Skeletal muscle cell (primary cell): ENCODE results near the gene SIGLEC5.

Experiments used
- DNase-seq: peaks from one replicate; pipeline ENCODE4 v3.0.0-alpha.2; 2010; ENCODE audit warnings: low read depth
- H3K4me3 ChIP-seq: 2 replicates; pipeline ENCODE4 v1.5.1; 2011; ENCODE audit warnings: low read depth, mild to moderate bottlenecking, control low read depth, low read length, moderate library complexity

SIGLEC5 gene

DNA sequence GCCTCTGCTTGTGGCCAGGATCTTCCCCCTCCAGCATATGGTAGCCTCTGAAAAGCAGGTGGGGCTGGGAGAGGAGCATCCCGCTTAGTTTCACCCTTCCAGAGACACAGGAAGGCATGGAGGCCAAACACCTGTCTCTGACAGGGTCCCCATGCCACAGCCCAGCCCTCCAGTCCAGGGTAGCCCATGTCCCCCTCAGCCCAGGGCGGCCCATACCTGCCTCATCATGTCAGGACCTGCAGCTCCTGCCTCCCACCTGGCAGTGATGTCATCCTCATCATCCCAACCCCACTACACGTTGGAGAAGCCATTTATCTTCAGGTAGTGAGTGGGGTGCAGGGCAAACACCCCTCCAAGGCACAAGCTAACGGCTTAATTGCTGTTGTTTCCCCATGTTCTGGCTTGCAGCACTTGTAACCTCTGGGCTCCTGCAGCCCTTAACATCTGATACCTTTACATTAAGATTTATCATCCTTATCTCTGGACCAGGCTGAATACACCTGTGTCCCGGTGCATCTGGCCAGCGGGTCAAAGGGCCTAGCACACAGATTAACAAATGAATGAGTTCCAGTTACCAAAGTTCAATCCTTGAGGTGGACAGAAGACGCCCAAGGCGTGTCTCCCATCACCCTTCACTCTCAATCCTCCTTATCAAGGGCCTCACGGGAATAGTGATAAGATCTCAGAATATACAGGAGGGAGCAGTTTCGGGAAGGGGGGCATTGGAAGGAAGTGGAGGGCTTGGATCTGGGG, 36.9 kb downstream of the SIGLEC5 start:
- H3K4me3 ChIP-seq, result peak overlapping the region; percentile 86
- DNase-seq, result no peak

DNA sequence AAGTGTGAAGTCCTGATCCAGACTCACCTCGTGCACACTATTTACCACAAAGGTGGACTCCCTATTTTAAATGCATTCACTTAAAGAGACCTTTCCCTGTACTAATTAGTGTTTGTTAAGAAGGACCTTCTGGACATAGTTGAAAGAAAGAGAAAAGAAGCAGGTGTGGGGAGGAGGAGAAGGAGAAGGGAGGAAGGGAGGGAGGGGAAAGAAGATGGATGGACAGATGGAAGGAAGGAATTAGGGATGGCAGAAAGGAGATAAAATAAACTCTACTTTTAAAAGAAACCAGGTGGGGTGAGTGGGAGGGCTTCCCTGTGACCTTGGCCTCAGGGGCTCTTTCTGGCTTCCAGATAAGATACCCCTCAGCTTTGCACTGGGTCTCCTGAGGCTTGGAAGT, 37.7 kb downstream of the SIGLEC5 start:
- no peak for DNase-seq
- H3K4me3 ChIP-seq, result no peak overlapping the region

DNA sequence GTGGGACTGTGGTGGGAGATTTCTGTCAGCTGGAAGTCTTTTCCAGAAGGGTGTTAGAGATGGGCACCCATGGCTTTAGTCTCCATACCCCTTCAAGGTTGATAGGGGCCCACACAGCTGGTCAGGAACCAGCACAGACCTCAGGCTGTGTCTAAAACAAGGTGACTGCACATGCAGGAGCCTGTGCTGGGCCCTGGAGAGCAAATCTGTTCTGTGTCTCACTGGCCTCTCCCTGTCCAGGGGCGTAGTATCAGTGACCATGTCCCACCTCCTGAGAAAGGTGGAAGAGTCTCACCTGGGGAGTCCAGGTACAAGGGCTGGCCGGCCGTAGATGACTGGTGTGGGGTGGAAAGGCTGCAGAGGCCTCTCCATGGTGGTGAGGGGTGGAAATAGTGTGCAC, 39.8 kb downstream of the SIGLEC5 start:
- DNase-seq, result no peak
- H3K4me3 ChIP-seq, result no peak overlapping the region

DNA sequence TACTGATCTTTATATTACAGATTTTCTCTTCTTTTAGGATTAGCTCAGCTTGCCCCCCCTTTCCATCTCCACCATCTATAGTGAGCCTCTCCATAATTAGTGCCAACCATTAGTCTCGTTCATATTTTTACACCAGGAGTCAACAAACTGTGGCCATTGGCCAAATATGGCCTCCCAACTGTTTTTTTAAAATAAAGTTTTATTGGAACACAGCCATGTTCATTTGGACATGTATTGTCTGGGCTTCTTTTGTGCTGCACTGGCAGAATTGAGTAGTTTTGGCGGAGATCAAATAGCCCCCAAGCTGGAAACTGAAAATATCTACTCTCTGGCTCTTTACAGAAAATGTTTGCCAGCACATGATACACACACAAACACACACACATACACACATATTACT, 40.7 kb downstream of the SIGLEC5 start:
- H3K4me3 ChIP-seq, result no peak overlapping the region
- no peak for DNase-seq

DNA sequence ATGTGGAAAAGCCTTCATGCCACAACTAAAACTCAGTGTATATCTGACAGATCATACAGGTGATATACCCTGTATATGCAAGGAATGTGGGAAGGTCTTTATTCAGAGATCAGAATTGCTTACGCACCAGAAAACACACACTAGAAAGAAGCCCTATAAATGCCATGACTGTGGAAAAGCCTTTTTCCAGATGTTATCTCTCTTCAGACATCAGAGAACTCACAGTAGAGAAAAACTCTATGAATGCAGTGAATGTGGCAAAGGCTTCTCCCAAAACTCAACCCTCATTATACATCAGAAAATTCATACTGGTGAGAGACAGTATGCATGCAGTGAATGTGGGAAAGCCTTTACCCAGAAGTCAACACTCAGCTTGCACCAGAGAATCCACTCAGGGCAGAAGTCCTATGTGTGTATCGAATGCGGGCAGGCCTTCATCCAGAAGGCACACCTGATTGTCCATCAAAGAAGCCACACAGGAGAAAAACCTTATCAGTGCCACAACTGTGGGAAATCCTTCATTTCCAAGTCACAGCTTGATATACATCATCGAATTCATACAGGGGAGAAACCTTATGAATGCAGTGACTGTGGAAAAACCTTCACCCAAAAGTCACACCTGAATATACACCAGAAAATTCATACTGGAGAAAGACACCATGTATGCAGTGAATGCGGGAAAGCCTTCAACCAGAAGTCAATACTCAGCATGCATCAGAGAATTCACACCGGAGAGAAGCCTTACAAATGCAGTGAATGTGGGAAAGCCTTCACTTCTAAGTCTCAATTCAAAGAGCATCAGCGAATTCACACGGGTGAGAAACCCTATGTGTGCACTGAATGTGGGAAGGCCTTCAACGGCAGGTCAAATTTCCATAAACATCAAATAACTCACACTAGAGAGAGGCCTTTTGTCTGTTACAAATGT, 42.7 kb downstream of the SIGLEC5 start:
- H3K4me3 ChIP-seq, result no peak overlapping the region
- DNase-seq, result no peak

DNA sequence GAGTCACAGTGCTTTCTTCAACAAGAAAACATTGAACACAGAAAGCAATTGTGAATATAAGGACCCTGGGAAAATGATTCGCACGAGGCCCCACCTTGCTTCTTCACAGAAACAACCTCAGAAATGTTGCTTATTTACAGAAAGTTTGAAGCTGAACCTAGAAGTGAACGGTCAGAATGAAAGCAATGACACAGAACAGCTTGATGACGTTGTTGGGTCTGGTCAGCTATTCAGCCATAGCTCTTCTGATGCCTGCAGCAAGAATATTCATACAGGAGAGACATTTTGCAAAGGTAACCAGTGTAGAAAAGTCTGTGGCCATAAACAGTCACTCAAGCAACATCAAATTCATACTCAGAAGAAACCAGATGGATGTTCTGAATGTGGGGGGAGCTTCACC, 43.4 kb downstream of the SIGLEC5 start:
- DNase-seq, result no peak
- H3K4me3 ChIP-seq, result no peak overlapping the region

DNA sequence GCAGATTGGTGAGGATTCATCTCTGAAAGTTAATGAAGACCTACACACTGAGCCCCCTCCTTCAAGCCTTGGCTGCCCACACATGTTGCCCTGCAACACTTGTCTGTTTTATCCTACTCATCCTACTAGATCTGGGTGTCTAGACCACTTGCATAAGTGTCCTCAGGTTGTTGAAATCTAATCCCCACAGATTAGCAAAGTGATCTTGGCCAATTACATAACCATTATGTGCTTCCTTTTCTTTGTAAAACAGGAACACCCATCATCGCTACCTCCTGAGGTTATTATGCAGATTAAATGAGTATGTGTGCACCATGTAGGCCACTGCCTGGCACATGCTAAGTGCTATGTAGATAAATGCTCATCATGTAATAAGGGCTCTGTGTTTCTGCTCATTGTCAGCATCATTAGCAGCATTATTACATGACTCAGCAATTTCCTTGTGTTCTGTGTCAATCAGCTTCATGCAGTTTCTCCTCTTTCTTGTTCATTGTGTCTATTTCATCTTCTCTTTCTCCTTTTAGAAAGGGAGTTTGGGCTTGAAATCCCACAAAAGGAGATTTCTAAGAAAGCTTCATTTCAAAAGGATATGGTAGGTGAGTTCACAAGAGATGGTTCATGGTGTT, 44.0 kb downstream of the SIGLEC5 start:
- no peak for DNase-seq
- H3K4me3 ChIP-seq, result no peak overlapping the region

DNA sequence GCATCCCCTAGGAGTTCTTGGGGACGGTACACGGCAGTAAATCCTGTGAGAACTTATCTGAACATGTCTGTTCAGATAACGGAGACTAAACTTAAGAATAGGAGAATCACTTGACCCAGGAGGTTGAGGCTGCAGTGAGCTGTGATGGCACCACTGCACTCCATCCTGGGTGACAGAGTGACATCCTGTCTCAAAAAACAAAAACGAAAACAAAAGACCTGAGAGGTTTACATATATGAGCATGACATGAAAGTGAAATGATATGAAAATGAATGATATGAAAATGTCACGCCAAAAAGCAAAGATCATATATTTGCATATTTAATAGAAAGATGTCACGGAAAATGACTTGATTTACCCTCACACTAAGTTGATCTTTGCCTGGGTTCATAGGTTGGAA, 53.4 kb downstream of the SIGLEC5 start:
- no peak for DNase-seq
- no peak overlapping the region for H3K4me3 ChIP-seq

DNA sequence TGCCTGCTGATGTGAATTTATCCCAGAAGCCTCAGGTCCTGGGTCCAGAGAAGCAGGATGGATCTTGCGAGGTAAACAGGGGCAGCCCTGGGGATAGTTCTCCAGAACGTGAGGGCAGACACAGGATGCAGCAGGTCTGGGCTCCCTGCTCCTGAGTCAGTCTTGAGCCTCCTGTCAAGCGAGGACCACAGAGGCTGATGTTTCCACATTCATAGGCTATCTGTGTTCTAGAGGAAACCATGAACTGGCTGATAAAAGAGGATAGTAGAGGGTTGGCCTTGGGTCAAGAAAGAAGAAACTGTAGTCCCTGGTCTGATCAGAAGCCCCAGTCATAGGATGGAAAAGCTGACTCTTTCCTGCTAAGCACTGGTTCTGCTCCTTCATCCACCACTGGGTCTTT, 56.9 kb downstream of the SIGLEC5 start:
- H3K4me3 ChIP-seq, result no peak overlapping the region
- DNase-seq, result no peak

DNA sequence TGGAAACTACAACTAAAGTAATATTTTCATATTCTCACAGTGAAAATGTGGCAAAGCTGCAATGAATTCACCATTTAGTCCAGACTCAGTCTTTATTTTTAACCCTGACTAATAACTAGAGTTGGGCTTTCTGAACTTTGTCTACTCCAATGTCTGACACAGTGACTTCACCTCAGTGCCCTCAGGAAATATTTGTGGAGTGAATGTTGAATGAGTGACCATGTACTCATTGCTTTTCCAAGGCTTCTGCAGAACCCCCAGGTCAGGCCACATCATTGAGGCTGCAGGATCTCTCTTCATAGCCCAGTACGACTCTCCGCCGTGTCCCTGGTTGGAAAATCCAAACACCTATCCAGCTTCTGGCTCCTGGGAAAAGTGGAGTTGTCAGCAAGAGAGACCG, 57.3 kb downstream of the SIGLEC5 start:
- no peak overlapping the region for H3K4me3 ChIP-seq
- peak; percentile 7 for DNase-seq

DNA sequence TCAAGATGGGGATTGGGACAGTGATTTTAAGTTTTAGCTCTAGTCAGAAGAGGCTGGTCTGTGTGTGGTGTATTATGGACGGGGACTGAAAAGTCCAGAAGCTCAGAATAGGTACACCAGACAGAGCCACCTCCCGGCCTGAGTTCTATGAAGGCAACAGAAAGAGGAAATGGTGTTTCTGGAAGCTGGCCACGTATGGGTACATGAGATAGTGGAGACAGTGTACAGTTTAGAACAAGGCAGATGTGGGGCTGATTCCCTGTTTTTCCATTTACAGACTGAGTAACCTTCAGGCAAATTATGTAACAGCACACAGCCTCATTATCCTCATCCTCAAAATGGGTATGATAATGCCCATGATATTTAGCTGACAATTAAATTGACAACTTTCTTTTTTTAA, 57.8 kb downstream of the SIGLEC5 start:
- DNase-seq, result no peak
- H3K4me3 ChIP-seq, result peak overlapping the region; percentile 72

DNA sequence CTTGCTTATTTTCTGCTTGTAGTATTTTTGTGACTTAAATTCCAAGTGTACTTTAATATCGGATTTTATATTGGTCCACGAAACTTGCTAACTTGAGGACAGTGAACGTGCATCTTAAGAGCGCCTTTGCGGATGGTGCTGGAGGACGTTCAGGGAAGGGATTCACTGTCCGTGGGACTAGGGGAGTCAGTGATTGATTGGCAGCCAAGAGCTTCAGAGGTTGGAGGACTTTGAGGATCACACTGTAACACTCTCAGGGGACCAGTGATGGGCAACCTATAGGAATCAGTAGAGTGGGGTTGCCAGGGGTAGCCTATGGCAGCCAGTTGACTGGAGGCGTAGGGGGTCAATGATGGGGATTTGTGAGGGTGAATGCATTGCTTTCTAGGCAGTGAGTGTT, 58.6 kb downstream of the SIGLEC5 start:
- no peak for DNase-seq
- H3K4me3 ChIP-seq, result peak overlapping the region; percentile 72

DNA sequence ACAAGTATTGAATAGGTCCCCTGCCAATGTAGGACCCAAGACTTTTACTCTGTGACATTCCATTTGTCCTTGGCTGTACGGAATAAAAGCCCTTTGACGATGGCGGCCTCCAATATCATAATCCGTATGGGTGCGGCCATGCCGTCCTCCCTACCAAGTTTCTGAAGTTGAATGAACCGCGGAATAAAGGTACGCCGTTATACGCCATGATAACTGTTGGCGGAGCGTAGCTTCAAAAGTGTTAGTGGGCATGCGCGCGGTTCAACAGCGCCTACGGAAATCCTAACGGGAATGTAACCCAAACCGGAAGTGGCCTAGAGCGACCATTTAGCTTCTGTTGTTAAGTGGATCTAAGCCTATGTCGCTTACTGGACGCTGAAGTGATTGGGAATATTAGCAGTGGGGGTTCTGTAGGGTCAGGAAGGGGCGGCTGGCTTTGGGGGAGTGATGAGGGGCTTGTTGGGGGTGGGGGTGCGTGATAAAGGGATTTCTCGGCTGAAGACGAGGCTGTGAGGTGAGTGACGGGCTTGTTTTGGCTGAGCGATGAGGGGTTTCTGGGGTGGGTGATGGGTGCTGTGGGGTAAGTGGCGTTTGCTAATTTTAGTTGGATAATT, 59.1 kb downstream of the SIGLEC5 start, which contains the start of gene ZNF175:
ZNF175 (plus strand) TSS at position 322 of the 614 bp plus-strand sequence. CDS start 2,047 bp downstream, outside the sequence.
- DNase-seq, result peak; percentile 84
- H3K4me3 ChIP-seq, result peak within 1 kb of the TSS; percentile 72

DNA sequence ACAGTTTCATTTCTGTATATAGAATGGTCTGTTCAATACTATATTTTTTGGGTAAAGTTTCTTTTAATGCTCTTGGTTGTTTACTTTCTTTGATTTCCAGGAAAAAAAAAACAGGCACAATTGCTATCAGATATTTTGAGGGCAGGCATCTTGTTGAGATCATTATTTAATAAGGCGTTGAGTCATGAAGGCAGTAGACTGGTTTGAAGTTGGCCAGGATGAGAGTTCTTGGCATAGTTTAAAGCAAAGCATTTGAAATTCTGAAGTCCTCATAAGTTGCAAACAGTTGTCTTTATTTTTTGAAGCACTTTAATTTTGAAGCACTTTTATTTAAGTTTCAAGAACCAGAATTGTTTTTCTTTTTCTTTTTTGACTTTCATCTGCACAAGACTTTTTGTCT, 61.7 kb downstream of the SIGLEC5 start:
- DNase-seq, result no peak
- no peak overlapping the region for H3K4me3 ChIP-seq

DNA sequence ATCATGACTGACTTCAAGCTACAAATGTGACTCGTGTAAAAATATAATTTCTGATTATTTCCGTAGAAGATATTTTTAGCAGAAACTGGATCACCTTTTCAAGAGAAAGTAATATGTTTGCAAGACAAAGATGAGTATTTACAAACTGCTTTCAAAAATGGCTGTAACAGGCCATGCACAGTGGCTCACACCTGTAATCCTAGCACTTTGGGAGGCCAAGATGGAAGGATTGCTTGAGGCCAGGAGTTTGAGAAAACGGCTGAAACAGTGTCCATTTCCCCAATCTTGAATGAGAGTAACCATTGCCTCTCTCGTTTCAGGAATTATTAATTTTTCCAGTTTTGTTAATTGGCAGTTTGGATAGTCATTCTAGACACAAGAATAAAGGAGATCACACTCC, 62.6 kb downstream of the SIGLEC5 start:
- no peak overlapping the region for H3K4me3 ChIP-seq
- no peak for DNase-seq

DNA sequence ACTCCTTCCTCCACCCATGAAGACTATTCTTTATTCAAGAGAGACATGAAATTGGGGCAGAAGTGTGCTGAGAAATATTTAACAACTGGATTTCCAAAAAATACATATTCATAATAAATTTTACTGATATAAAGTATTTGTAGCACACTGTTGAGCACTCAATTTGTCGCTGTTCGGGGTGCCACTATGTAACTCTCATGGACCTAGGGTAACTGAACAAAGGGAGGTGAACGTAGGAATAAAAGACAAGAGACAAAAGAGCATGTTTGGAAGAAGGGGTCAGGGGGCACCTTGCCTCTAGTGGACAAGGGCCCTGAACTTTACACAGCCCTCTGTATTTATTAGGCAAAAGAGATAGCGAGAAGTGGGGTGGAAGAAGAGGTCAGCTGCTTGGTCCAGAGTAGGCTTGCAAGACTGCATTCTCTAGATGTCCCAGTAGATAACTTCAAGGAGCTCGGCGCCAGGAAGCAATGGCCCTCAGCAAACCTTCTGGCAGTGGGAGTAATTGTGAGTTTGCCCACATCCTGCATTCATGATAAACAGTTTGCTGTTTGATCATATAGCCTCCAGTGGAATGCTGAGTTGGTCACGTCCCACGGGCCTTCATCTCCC, 63.6 kb downstream of the SIGLEC5 start:
- H3K4me3 ChIP-seq, result no peak overlapping the region
- no peak for DNase-seq

DNA sequence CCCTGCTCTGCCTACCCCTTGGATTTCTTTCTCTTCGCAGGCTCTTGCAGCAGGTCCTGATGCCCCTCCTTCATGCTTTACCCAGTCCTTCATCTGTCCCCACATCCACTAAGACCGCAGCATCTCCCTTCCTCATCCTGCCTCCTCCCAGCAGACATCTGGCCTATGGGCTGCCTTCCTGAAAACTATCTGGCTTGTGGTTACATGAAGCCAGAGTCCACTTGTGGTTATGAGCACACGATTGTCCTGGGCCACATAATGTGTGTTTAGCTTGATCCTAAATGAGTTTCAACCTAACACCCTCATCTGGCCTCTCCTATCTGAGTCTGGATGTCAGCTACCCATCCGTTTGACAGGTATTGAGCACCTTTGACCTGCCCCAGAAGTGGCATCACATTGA, 64.6 kb downstream of the SIGLEC5 start:
- no peak for DNase-seq
- no peak overlapping the region for H3K4me3 ChIP-seq

DNA sequence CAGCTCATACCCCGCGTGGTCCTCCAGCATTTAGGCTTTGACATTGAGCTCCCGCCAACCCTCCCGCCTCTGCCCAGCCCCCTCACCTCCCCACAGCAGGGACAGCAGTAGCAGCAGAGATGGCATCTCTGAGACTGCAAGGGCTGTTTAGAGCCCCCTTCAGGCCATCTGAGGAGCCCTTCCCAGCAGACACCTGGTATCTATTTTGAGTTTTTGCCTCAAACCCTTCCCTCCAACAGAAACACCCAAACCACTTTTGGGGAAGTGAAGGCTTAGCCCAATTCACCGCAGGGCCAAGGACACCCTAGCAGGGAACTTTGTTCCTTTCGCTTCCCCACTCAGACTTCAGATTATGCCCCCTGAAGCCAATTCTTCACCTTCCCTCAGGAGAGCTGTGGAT, 65.4 kb downstream of the SIGLEC5 start:
- DNase-seq, result no peak
- H3K4me3 ChIP-seq, result no peak overlapping the region
